ENCODE results near the gene HHAT. TPM values are rescaled to one million over a fixed set of nuclear protein-coding genes. Genes with fewer than 3 reads are reported as not detected.

The HHAT gene
- total and polyA plus RNA-seq, 4 donors = 1.2 to 11.3 (median 3.8) TPM

GRCh38 chr1:210328032-210328745 lies 513 bp upstream of the HHAT start:
- peaks cover 0 to 19% (median 2%) of the 10 kb centered on the region in 5 donors for H3K4me1 ChIP-seq (ENCODE audit: control insufficient read depth in 5 of 5, insufficient read depth in 5 of 5, low read length in 5 of 5)
- DNase-seq (peak in 2 of 3 donors; percentile 50 to 66), ATAC-seq (ENCODE audit: insufficient read depth, low FRiP score) (no peak)
- H3K9ac ChIP-seq (ENCODE audit: insufficient read depth in 1 of 2, low read length in 2 of 2) = peak overlapping the region; percentile 75 to 91
- peak overlapping the region; percentile 66 for H3K4me3 ChIP-seq
- H3K27ac ChIP-seq (ENCODE audit: low read depth in 1 of 2, low read length in 1 of 2) = peak overlapping the region; percentile 92 to 96
- no peaks in the 10 kb centered on the region for H3K36me3 ChIP-seq (ENCODE audit: control insufficient read depth in 4 of 4, insufficient read depth in 4 of 4, low read length in 4 of 4)
- no peaks in the 10 kb centered on the region for H3K27me3 ChIP-seq (ENCODE audit: control insufficient read depth in 3 of 3, insufficient read depth in 3 of 3, low read length in 2 of 3)
- H3K9me3 ChIP-seq (ENCODE audit: control insufficient read depth in 4 of 4, insufficient read depth in 3 of 4, low read length in 3 of 4) = no peaks in the 10 kb centered on the region
- 28 to 29% methylated on average over 19 of the region's 19 CpGs for WGBS, 2 donors
- TF ChIP-seq, protein P1, sequence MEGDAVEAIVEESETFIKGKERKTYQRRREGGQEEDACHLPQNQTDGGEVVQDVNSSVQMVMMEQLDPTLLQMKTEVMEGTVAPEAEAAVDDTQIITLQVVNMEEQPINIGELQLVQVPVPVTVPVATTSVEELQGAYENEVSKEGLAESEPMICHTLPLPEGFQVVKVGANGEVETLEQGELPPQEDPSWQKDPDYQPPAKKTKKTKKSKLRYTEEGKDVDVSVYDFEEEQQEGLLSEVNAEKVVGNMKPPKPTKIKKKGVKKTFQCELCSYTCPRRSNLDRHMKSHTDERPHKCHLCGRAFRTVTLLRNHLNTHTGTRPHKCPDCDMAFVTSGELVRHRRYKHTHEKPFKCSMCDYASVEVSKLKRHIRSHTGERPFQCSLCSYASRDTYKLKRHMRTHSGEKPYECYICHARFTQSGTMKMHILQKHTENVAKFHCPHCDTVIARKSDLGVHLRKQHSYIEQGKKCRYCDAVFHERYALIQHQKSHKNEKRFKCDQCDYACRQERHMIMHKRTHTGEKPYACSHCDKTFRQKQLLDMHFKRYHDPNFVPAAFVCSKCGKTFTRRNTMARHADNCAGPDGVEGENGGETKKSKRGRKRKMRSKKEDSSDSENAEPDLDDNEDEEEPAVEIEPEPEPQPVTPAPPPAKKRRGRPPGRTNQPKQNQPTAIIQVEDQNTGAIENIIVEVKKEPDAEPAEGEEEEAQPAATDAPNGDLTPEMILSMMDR (IDR thresholded peaks at IDR 0.05; ENCODE audit: control extremely low read depth, extremely low read depth) = no peak

- Histone ChIP-seq H3K9ac (ENCODE audit: insufficient read depth in 1 of 2, low read length in 2 of 2) (no peak overlapping the region), H3K4me1 (ENCODE audit: control insufficient read depth in 5 of 5, insufficient read depth in 5 of 5, low read length in 5 of 5) (peaks cover 0 to 19% (median 2%) of the 10 kb centered on the region in 5 donors), H3K27me3 (ENCODE audit: control insufficient read depth in 3 of 3, insufficient read depth in 3 of 3, low read length in 2 of 3) (no peaks in the 10 kb centered on the region), H3K36me3 (ENCODE audit: control insufficient read depth in 4 of 4, insufficient read depth in 4 of 4, low read length in 4 of 4) (no peaks in the 10 kb centered on the region), H3K4me3 (no peak overlapping the region), H3K9me3 (ENCODE audit: control insufficient read depth in 4 of 4, insufficient read depth in 3 of 4, low read length in 3 of 4) (no peaks in the 10 kb centered on the region), H3K27ac (ENCODE audit: low read depth in 1 of 2, low read length in 1 of 2) (no peak overlapping the region)
- no peak for ATAC-seq (ENCODE audit: insufficient read depth, low FRiP score)
- 59 to 63% methylated on average over 7 of the region's 7 CpGs for WGBS, 2 donors
- peak in 2 of 3 donors; percentile 43 to 62 for DNase-seq
- TF ChIP-seq, protein P1 (IDR thresholded peaks at IDR 0.05; ENCODE audit: control extremely low read depth, extremely low read depth) = no peak
Observed at GRCh38 chr1:210330279-210330866, 1.7 kb downstream of the HHAT start.

DNA sequence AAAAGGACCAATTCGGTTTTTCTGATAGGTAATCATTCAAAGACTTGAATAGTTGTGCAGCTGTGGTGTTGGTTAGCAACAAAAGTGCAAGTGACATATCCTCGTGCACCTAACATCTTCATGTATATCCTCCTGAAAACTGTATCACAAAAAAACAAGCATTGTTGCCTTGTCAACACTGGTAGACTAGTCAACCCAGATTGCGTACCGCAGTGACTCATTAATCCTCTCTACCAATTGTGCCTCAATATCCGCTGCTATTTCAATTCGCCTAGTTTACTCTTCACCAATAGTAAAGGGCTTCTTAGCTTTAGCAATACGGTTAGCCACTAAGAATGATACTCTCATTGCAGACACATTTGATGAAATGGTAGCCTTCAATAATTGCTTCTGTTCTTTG lies 3.5 kb downstream of the HHAT start:
- no peak for ATAC-seq (ENCODE audit: insufficient read depth, low FRiP score)
- H3K9ac ChIP-seq (ENCODE audit: insufficient read depth in 1 of 2, low read length in 2 of 2) = no peak overlapping the region

More for the DNA sequence above, 3.5 kb downstream of the HHAT start:
- TF ChIP-seq, protein P1 (IDR thresholded peaks at IDR 0.05; ENCODE audit: control extremely low read depth, extremely low read depth) = no peak
- no peaks in the 10 kb centered on the region for H3K27me3 ChIP-seq (ENCODE audit: control insufficient read depth in 3 of 3, insufficient read depth in 3 of 3, low read length in 2 of 3)
- 88 to 92% methylated on average over 7 of the region's 7 CpGs for WGBS, 2 donors
- H3K27ac ChIP-seq (ENCODE audit: low read depth in 1 of 2, low read length in 1 of 2) = no peak overlapping the region
- no peak overlapping the region for H3K4me3 ChIP-seq
- H3K4me1 ChIP-seq (ENCODE audit: control insufficient read depth in 5 of 5, insufficient read depth in 5 of 5, low read length in 5 of 5) = peaks cover 0 to 19% (median 2%) of the 10 kb centered on the region in 5 donors
- no peaks in the 10 kb centered on the region for H3K9me3 ChIP-seq (ENCODE audit: control insufficient read depth in 4 of 4, insufficient read depth in 3 of 4, low read length in 3 of 4)
- no peaks in the 10 kb centered on the region for H3K36me3 ChIP-seq (ENCODE audit: control insufficient read depth in 4 of 4, insufficient read depth in 4 of 4, low read length in 4 of 4)
- DNase-seq = no peak
